Measurements from ENCODE around the gene GABRB2.

GABRB2 gene

GRCh38 chr5:161278739-161279660, 267.5 kb downstream of the GABRB2 start:
- Histone ChIP-seq H3K27ac (replicated peaks) (no peak overlapping the region), H3K4me3 (replicated peaks; ENCODE audit: insufficient read depth, low read length) (no peak overlapping the region)
- DNase-seq (ENCODE audit: low read depth in 1 of 2, low spot score in 1 of 2) = no peak

GRCh38 chr5:161277011-161277410, 269.5 kb downstream of the GABRB2 start:
- H3K27me3 ChIP-seq (ENCODE audit: insufficient read depth, poor library complexity, severe bottlenecking) = no peaks in the 10 kb centered on the region
- DNase-seq (ENCODE audit: low read depth in 1 of 2, low spot score in 1 of 2) = no peak
- H3K4me3 ChIP-seq (replicated peaks; ENCODE audit: insufficient read depth, low read length) = no peak overlapping the region
- H3K27ac ChIP-seq (replicated peaks) = no peak overlapping the region
- TF ChIP-seq SPI1 (IDR thresholded peaks at IDR 0.05; ENCODE audit: borderline replicate concordance, low read depth) = no peak
- no peak for TF ChIP-seq POLR2AphosphoS5 (IDR thresholded peaks at IDR 0.05; ENCODE audit: low read depth)
- no peak for TF ChIP-seq GABPA (IDR thresholded peaks at IDR 0.05; ENCODE audit: low read depth)
- no peak for TF ChIP-seq CTCF (IDR thresholded peaks at IDR 0.05; ENCODE audit: insufficient read depth, low read length)
- TF ChIP-seq REST (IDR thresholded peaks at IDR 0.05; ENCODE audit: insufficient replicate concordance, low read depth) = no peak

More at GRCh38 chr5:161278739-161279660, 267.5 kb downstream of the GABRB2 start:
- no peaks in the 10 kb centered on the region for H3K27me3 ChIP-seq (ENCODE audit: insufficient read depth, poor library complexity, severe bottlenecking)
- no peak for TF ChIP-seq CTCF (IDR thresholded peaks at IDR 0.05; ENCODE audit: insufficient read depth, low read length)
- TF ChIP-seq POLR2AphosphoS5 (IDR thresholded peaks at IDR 0.05; ENCODE audit: low read depth) = no peak
- no peak for TF ChIP-seq REST (IDR thresholded peaks at IDR 0.05; ENCODE audit: insufficient replicate concordance, low read depth)
- no peak for TF ChIP-seq GABPA (IDR thresholded peaks at IDR 0.05; ENCODE audit: low read depth)
- no peak for TF ChIP-seq SPI1 (IDR thresholded peaks at IDR 0.05; ENCODE audit: borderline replicate concordance, low read depth)

GRCh38 chr5:161274951-161275350, 271.6 kb downstream of the GABRB2 start:
- no peaks in the 10 kb centered on the region for H3K27me3 ChIP-seq (ENCODE audit: insufficient read depth, poor library complexity, severe bottlenecking)
- TF ChIP-seq SPI1 (IDR thresholded peaks at IDR 0.05; ENCODE audit: borderline replicate concordance, low read depth) (no peak), REST (IDR thresholded peaks at IDR 0.05; ENCODE audit: insufficient replicate concordance, low read depth) (no peak), CTCF (IDR thresholded peaks at IDR 0.05; ENCODE audit: insufficient read depth, low read length) (no peak), POLR2AphosphoS5 (IDR thresholded peaks at IDR 0.05; ENCODE audit: low read depth) (no peak), GABPA (IDR thresholded peaks at IDR 0.05; ENCODE audit: low read depth) (no peak)
- no peak overlapping the region for H3K27ac ChIP-seq (replicated peaks)
- no peak for DNase-seq (ENCODE audit: low read depth in 1 of 2, low spot score in 1 of 2)
- no peak overlapping the region for H3K4me3 ChIP-seq (replicated peaks; ENCODE audit: insufficient read depth, low read length)
